ENCODE measurements around the gene LEP.
A peak's percentile ranks its signal among the peaks of the same experiment; 100 is the strongest.

LEP gene

GRCh38 chr7:128240696-128241386, at the start of gene LEP:
Gene LEP (plus strand): TSS chr7:128241278. CDS start chr7:128252019, 10,741 bp downstream.
- DNase-seq (ENCODE audit: low spot score): no peak

GRCh38 chr7:128192497-128193142, 48.5 kb upstream of the LEP start:
- no peak for DNase-seq (ENCODE audit: low spot score)

- DNase-seq (ENCODE audit: low spot score): no peak
These were observed 46.4 kb upstream of the LEP start for GRCh38 chr7:128194533-128195282.

- peak; percentile 54 for DNase-seq (ENCODE audit: low spot score)
These were observed 43.5 kb upstream of the LEP start for GRCh38 chr7:128197589-128197988.

DNA sequence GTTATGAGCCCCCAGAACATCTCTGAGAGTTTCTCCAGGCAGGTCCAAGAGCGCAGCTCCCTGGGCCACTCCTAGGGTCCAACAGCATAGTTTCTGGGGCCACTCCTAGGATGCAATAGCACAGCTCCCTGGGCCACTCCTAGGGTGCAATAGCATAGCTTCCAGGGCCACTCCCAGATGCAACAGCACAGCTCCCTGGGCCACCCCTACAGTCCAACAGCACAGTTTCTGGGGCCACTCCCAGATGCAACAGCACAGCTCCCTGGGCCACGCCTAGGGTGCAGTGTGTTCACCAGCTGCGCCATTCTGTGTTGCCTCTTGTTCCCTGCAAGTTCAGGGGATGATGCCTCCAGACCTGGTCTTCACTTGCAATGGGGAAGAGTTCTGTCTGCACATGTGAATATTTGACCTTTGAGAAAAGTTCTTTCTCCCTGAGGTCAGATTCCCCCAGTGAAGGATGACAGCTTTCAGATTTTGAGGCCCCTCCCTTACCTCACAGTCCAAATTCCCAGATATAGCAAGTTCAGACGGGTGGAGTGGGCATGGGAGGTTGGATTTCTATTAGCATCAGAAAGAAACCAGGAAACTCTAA, 43.0 kb upstream of the LEP start:
- no peak for DNase-seq (ENCODE audit: low spot score)

GRCh38 chr7:128200376-128200775, 40.7 kb upstream of the LEP start:
- DNase-seq (ENCODE audit: low spot score): no peak

GRCh38 chr7:128201067-128201689, 39.9 kb upstream of the LEP start:
- no peak for DNase-seq (ENCODE audit: low spot score)

GRCh38 chr7:128201690-128202085, 39.4 kb upstream of the LEP start:
- DNase-seq (ENCODE audit: low spot score): no peak

GRCh38 chr7:128202287-128202957, 38.7 kb upstream of the LEP start:
- no peak for DNase-seq (ENCODE audit: low spot score)

DNA sequence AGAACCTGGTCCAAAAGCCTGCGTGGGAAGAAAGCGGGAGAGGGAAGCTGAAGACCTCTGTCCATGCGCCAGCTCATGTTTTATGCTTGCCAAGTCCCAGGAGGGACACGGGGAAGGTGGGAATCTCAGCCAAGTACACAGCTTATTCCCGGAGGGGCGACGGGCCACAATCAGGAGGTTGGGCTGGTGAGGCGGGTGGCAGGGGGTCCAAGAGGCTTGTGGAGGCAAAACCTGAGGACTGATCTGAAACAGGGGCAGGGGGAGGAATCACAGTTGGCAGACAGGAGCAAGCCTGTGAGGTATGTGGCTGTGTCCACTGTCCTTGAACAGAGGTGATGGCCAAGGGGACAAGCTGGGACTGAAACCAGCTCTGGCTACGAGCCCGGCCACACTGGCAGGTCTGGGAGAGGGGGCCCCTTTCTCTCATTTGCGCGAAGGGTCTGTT, 38.0 kb upstream of the LEP start:
- no peak for DNase-seq (ENCODE audit: low spot score)

- DNase-seq (ENCODE audit: low spot score): no peak
These were observed 37.3 kb upstream of the LEP start for GRCh38 chr7:128203710-128204214.

DNA sequence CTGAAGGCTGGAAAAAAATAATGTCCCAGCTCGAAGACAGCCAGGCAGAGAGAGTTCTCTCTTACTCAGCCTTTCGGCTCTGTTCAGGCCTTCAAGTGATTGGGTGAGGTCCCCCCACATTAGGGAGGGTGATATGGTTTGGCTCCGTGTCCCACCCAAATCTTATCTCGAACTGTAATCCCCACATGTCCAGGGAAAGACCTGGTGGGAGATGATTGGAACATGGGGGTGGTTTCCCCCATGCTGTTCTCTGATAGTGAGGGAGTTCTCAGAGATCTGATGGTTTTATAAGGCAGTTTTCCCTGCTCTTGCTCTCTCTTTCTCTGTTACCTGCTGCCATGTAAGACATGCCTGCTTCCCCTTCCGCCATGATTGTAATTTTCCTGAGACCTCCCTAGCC, 36.6 kb upstream of the LEP start:
- no peak for DNase-seq (ENCODE audit: low spot score)

GRCh38 chr7:128205068-128205467, 36.0 kb upstream of the LEP start:
- no peak for DNase-seq (ENCODE audit: low spot score)

DNA sequence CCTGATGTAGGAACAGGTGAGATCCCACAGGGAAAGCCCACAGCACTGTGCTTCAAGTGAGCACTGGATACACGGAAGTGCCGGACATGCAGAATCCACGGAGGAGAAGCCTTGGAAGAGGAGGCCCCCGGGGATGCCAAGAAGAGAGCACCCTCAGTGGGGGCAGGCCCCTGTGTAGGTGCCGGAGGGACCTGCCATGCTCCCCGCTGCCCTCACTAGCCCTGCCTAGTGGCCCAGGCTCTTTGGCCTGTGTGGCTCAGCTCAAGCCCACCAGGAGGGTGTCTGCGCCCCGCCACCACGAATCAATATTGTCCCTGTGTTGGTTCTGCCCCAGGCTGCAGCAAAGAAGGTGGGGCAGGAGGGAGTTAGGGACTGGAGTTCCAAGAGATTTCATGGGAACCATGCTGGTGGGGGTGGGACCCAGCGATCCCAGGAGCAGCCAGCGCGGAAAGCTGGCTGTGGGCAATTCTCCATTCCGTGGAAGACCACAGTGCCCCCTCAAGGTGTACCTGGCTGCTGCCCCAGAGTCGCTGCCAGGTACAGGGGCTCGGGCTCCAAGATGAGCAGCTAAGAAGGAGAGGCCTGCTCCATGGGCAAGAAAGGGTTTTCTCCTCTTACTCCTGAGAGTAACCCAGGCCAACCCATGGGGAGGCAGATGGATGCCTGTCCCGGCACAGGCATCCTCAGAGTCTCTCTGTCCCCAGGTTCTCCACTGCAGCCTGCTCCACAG, 34.9 kb upstream of the LEP start:
- no peak for DNase-seq (ENCODE audit: low spot score)

- no peak for DNase-seq (ENCODE audit: low spot score)
These were observed 34.2 kb upstream of the LEP start for GRCh38 chr7:128206747-128207500.

- DNase-seq (ENCODE audit: low spot score): no peak
These were observed 33.5 kb upstream of the LEP start for GRCh38 chr7:128207609-128208008.

GRCh38 chr7:128209229-128210035, 31.6 kb upstream of the LEP start:
- peak; percentile 88 for DNase-seq (ENCODE audit: low spot score)

DNA sequence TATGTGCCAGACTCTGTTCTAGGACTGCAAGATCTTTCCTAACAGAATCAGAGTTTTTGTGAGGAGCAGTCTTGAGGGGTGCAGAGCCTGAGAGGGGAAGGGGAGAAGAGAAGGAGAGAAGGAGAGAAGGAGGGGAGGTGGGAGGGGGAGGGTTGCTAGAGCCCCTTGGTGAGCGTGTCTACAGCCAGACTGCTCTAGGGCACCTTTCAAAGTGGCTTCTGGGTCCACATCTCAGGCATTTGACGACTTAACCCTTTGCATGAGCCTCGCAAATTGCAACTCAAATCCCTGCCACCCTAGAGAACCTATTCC, 31.1 kb upstream of the LEP start:
- DNase-seq (ENCODE audit: low spot score): no peak

All from hepatic stellate cell (primary cell).